SU-DHL-6 (cell line): ENCODE data around the gene CCL15.
"Not testable (repeated sequence)": the region's sequence is repeated elsewhere in the genome, so short reads cannot be mapped to it uniquely, and the experiment has no call there.

ENCODE experiments used
- H2AFZ ChIP-seq: fragments of 200-600 bp; sonication (generic); 2 replicates; pipeline ENCODE4 v1.6.1; 2014; ENCODE audit warnings: low read depth, mild to moderate bottlenecking, moderate library complexity, mixed read lengths, antibody characterized with exemption, low read length; ENCODE audit not compliant: severe bottlenecking
- H3F3A ChIP-seq: fragments of 200-600 bp; shearing (Covaris generic); 2 replicates; pipeline ENCODE4 v1.6.0; 2016; ENCODE audit warnings: antibody characterized with exemption, mild to moderate bottlenecking; ENCODE audit not compliant: insufficient read depth
- H3K27ac ChIP-seq: fragments of 200-600 bp; sonication (generic); 2 replicates; pipeline ENCODE4 v1.5.1; 2016; ENCODE audit warnings: low read depth, mild to moderate bottlenecking, low read length, moderate library complexity, mixed read lengths
- H3K27me3 ChIP-seq: fragments of 200-600 bp; sonication (generic), shearing (Covaris generic); 2 replicates; pipeline ENCODE4 v1.6.0; 2014; ENCODE audit warnings: mild to moderate bottlenecking, low read length
- H3K36me3 ChIP-seq: fragments of 200-600 bp; sonication (generic); 2 replicates; pipeline ENCODE4 v1.6.1; 2014; ENCODE audit warnings: mild to moderate bottlenecking, low read length, mixed read lengths
- H3K4me2 ChIP-seq: fragments of 300-600, 200-600 bp; shearing (Covaris generic), sonication (generic); 2 replicates; pipeline ENCODE4 v1.6.0; 2014; ENCODE audit warnings: low read length, low read depth, mild to moderate bottlenecking; ENCODE audit not compliant: poor library complexity, severe bottlenecking
- H3K4me3 ChIP-seq: fragments of 200-600 bp; sonication (generic); 2 replicates; pipeline ENCODE4 v1.5.1; 2014; ENCODE audit warnings: antibody characterized with exemption, low read length, mild to moderate bottlenecking, mixed read lengths; ENCODE audit not compliant: insufficient read depth, poor library complexity, severe bottlenecking
- H3K79me2 ChIP-seq: fragments of 200-600 bp; sonication (generic); 2 replicates; pipeline ENCODE4 v1.6.1; 2014; ENCODE audit warnings: mild to moderate bottlenecking, low read length, moderate library complexity; ENCODE audit not compliant: insufficient read depth
- H3K9ac ChIP-seq: fragments of 200-600 bp; sonication (generic); 2 replicates; pipeline ENCODE4 v1.7.0; 2014; ENCODE audit warnings: mild to moderate bottlenecking, low read length
- H3K9me2 ChIP-seq: fragments of 200-600 bp; sonication (generic); replicated peaks from 2 replicates; pipeline ENCODE4 v1.6.1; 2014; ENCODE audit warnings: low read length; ENCODE audit not compliant: insufficient read depth
- H3K9me3 ChIP-seq: fragments of 200-600 bp; sonication (generic); 2 replicates; pipeline ENCODE4 v1.6.1; 2014; ENCODE audit warnings: low read length, mixed read lengths; ENCODE audit not compliant: insufficient read depth
- H4K20me1 ChIP-seq: fragments of 200-600 bp; sonication (generic); 2 replicates; pipeline ENCODE4 v1.6.1; 2014; ENCODE audit warnings: low read depth, mild to moderate bottlenecking, antibody characterized with exemption, low read length, moderate library complexity, mixed read lengths
- EZH2phosphoT487 ChIP-seq: fragments of 200-600 bp; sonication (generic), shearing (Covaris generic); conservative IDR thresholded peaks from 2 replicates; pipeline ENCODE4 v1.6.1; 2018; ENCODE audit warnings: mild to moderate bottlenecking, antibody characterized with exemption, low read length, moderate library complexity, mixed read lengths
- TF ChIP-seq, protein P1 (sequence below): fragments of 200-600 bp; sonication (generic); IDR thresholded peaks from one replicate; pipeline ENCODE4 v1.5.1; 2017; ENCODE audit warnings: antibody characterized with exemption, mild to moderate bottlenecking, low read length, moderate library complexity; ENCODE audit not compliant: insufficient read depth, poor library complexity, severe bottlenecking

CCL15 gene

DNA sequence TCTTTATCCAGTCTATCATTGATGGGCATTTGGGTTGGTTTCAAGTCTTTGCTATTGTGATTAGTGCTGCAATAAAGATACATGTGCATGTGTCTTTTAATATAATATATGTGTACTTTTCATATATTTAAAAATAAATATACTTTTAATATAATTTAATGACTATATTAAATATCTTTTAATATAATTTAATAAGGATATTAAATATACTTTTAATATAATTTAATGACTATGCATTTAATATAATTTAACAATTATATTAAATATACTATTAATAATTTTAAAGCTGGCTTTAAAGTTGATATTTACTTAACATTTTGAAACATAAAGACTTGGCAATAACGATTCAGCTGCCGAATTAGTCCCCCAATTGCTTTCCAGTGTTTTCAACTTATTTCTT is 15.2 kb upstream of the CCL15 start:
- Histone ChIP-seq H3K27me3 (no peaks in the 10 kb centered on the region), H3F3A (no peaks in the 10 kb centered on the region), H3K79me2 (no peaks in the 10 kb centered on the region), H3K9ac (no peak overlapping the region), H2AFZ (no peak overlapping the region), H3K4me2 (no peak overlapping the region), H3K36me3 (no peaks in the 10 kb centered on the region), H3K27ac (no peak overlapping the region), H4K20me1 (no peaks in the 10 kb centered on the region), H3K9me2 (no peaks in the 10 kb centered on the region), H3K4me3 (no peak overlapping the region), H3K9me3 (no peaks in the 10 kb centered on the region)
- TF ChIP-seq, protein P1, sequence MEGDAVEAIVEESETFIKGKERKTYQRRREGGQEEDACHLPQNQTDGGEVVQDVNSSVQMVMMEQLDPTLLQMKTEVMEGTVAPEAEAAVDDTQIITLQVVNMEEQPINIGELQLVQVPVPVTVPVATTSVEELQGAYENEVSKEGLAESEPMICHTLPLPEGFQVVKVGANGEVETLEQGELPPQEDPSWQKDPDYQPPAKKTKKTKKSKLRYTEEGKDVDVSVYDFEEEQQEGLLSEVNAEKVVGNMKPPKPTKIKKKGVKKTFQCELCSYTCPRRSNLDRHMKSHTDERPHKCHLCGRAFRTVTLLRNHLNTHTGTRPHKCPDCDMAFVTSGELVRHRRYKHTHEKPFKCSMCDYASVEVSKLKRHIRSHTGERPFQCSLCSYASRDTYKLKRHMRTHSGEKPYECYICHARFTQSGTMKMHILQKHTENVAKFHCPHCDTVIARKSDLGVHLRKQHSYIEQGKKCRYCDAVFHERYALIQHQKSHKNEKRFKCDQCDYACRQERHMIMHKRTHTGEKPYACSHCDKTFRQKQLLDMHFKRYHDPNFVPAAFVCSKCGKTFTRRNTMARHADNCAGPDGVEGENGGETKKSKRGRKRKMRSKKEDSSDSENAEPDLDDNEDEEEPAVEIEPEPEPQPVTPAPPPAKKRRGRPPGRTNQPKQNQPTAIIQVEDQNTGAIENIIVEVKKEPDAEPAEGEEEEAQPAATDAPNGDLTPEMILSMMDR = no peak
- TF ChIP-seq EZH2phosphoT487 = no peak

DNA sequence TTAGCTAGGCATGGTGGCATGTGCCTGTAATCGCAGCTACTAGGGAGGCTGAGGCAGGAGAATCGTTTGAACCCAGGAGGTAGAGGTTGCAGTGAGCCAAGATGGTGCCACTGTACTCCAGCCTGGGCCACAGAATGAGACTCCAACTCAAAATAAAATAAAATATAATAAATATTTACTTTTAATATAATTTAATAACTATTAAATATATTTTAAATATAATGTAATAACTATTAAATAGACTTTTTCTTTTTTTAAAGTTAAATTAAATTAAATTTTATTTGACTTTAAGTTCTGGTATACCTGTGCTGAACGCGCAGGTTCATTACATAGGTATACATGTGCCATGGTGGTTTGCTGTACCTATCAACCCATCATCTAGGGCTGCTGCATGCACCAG is 14.5 kb upstream of the CCL15 start:
- not testable (repeated sequence) for H4K20me1 ChIP-seq, H3F3A ChIP-seq, H3K27ac ChIP-seq, H3K4me2 ChIP-seq, H3K36me3 ChIP-seq, H3K9me3 ChIP-seq, H3K4me3 ChIP-seq, H3K9me2 ChIP-seq, H3K9ac ChIP-seq, H3K27me3 ChIP-seq, H3K79me2 ChIP-seq, H2AFZ ChIP-seq

DNA sequence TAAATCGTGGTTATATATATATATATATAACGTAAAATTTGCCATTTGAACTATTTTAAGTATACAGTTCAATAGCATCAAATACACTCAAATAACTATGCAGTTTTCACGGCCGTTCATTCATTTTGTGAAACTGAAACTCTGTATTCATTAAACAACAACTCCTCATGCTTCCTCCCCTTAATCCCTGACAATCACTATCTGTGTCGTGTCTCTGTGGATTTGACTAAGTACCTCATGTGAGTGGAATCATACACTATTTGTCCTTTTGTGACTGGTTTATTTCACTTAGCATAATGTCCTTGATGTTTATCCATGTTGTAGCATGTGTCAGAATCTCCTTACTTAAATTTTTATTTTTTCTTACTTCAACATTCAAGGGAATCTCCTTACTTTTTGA is 13.6 kb upstream of the CCL15 start:
- Histone ChIP-seq H3K4me2 (no peak overlapping the region), H2AFZ (no peak overlapping the region), H3K9me2 (no peaks in the 10 kb centered on the region), H3F3A (no peaks in the 10 kb centered on the region), H3K4me3 (no peak overlapping the region), H3K36me3 (no peaks in the 10 kb centered on the region), H3K27ac (no peak overlapping the region), H3K9me3 (0 out of 2 replicates have a peak, but pooled peaks cover 1% of the 10 kb centered on the region), H3K79me2 (no peaks in the 10 kb centered on the region), H4K20me1 (no peaks in the 10 kb centered on the region), H3K9ac (no peak overlapping the region), H3K27me3 (no peaks in the 10 kb centered on the region)
- TF ChIP-seq, protein P1 = no peak
- TF ChIP-seq EZH2phosphoT487 = no peak

DNA sequence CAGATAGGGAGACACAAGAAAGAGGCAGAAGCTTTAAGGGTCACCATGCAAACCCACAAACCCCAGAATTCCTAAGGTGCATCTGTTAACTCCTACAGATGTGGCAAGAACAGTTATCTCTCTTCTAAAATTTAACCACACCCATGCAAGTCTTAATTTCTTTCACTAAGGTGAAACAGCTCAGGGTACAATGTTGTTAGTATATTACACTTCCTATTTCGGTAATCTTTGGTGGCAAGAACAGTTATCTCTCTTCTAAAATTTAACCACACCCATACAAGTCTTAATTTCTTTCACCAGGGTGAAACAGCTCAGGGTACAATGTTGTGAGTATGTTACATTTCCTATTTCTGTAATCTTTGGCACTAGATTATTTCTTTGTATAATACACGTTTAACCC is 9.8 kb upstream of the CCL15 start:
- TF ChIP-seq EZH2phosphoT487 = no peak
- TF ChIP-seq, protein P1 = no peak
- Histone ChIP-seq H3K4me2 (no peak overlapping the region), H4K20me1 (no peaks in the 10 kb centered on the region), H3K9ac (no peak overlapping the region), H3K9me3 (peaks cover 6% of the 10 kb centered on the region; the same call in 1 of the 2 replicates), H3K36me3 (no peaks in the 10 kb centered on the region), H2AFZ (no peak overlapping the region), H3K79me2 (no peaks in the 10 kb centered on the region), H3K27ac (no peak overlapping the region), H3K27me3 (no peaks in the 10 kb centered on the region), H3F3A (no peaks in the 10 kb centered on the region), H3K9me2 (no peaks in the 10 kb centered on the region), H3K4me3 (no peak overlapping the region)
